BLaER1 (cell line): ENCODE results near the gene RPS24.

Source experiments
- H3K27ac ChIP-seq: shearing (Covaris generic); formaldehyde crosslinking; 2 replicates; pipeline ENCODE4 v1.8.1; 2022
- H3K27me3 ChIP-seq: shearing (Covaris generic); formaldehyde crosslinking; 2 replicates; pipeline ENCODE4 v1.8.1; 2022
- H3K36me3 ChIP-seq: shearing (Covaris generic); formaldehyde crosslinking; 2 replicates; pipeline ENCODE4 v1.8.1; 2022
- H3K4me1 ChIP-seq: shearing (Covaris generic); formaldehyde crosslinking; 2 replicates; pipeline ENCODE4 v1.8.1; 2022
- H3K4me2 ChIP-seq: shearing (Covaris generic); formaldehyde crosslinking; 2 replicates; pipeline ENCODE4 v1.8.1; 2022
- H3K4me3 ChIP-seq: shearing (Covaris generic); formaldehyde crosslinking; 2 replicates; pipeline ENCODE4 v1.8.1; 2022
- H3K9ac ChIP-seq: shearing (Covaris generic); formaldehyde crosslinking; 2 replicates; pipeline ENCODE4 v1.8.1; 2022
- H3K9me3 ChIP-seq: shearing (Covaris generic); formaldehyde crosslinking; 2 replicates; pipeline ENCODE4 v1.8.1; 2022
- H4K20me1 ChIP-seq: shearing (Covaris generic); formaldehyde crosslinking; 2 replicates; pipeline ENCODE4 v1.8.1; 2022
- Cebpa-rat ChIP-seq: shearing (Covaris generic); IDR thresholded peaks from 2 replicates; pipeline ENCODE4 v1.8.1; 2022

Gene RPS24

GRCh38 chr10:78038791-78039547 is 5.3 kb downstream of the RPS24 start:
- H3K9ac ChIP-seq: no peak overlapping the region; the same call in 1 of the 2 replicates
- H3K4me3 ChIP-seq: no peak overlapping the region
- peaks cover 98% of the 10 kb centered on the region for H4K20me1 ChIP-seq
- H3K36me3 ChIP-seq: peaks cover 94% of the 10 kb centered on the region
- TF ChIP-seq Cebpa-rat: no peak
- no peaks in the 10 kb centered on the region for H3K9me3 ChIP-seq
- peaks cover 64% of the 10 kb centered on the region for H3K4me1 ChIP-seq
- H3K27ac ChIP-seq: no peak overlapping the region
- no peaks in the 10 kb centered on the region for H3K27me3 ChIP-seq
- H3K4me2 ChIP-seq: peak overlapping the region; percentile 7

- no peak overlapping the region for H3K4me2 ChIP-seq
- no peak overlapping the region for H3K27ac ChIP-seq
- no peaks in the 10 kb centered on the region for H3K27me3 ChIP-seq
- TF ChIP-seq Cebpa-rat: no peak
- H3K4me3 ChIP-seq: no peak overlapping the region
- H3K9ac ChIP-seq: no peak overlapping the region
- peaks cover 100% of the 10 kb centered on the region for H4K20me1 ChIP-seq
- H3K4me1 ChIP-seq: peaks cover 68% of the 10 kb centered on the region
- no peaks in the 10 kb centered on the region for H3K9me3 ChIP-seq
- peaks cover 99% of the 10 kb centered on the region for H3K36me3 ChIP-seq
These were observed 6.1 kb downstream of the RPS24 start for GRCh38 chr10:78039743-78040142.

- Histone ChIP-seq H3K9ac (no peak overlapping the region), H3K9me3 (no peaks in the 10 kb centered on the region), H3K36me3 (peaks cover 82% of the 10 kb centered on the region), H3K4me2 (0 out of 2 replicates have a peak overlapping the region, but pooled peaks have one; percentile 6), H4K20me1 (peaks cover 100% of the 10 kb centered on the region), H3K4me1 (peaks cover 68% of the 10 kb centered on the region), H3K4me3 (no peak overlapping the region), H3K27ac (no peak overlapping the region), H3K27me3 (no peaks in the 10 kb centered on the region)
- no peak for TF ChIP-seq Cebpa-rat
These were observed 7.8 kb downstream of the RPS24 start for GRCh38 chr10:78041170-78042057.

GRCh38 chr10:78042058-78042751 is 8.5 kb downstream of the RPS24 start:
- Histone ChIP-seq H3K27me3 (no peaks in the 10 kb centered on the region), H3K4me2 (0 out of 2 replicates have a peak overlapping the region, but pooled peaks have one; percentile 6), H3K9ac (no peak overlapping the region), H3K4me1 (peaks cover 68% of the 10 kb centered on the region), H3K27ac (no peak overlapping the region), H3K9me3 (no peaks in the 10 kb centered on the region), H3K4me3 (no peak overlapping the region), H4K20me1 (peaks cover 99% of the 10 kb centered on the region), H3K36me3 (peaks cover 74% of the 10 kb centered on the region)
- TF ChIP-seq Cebpa-rat: no peak

GRCh38 chr10:78042752-78043104 is 9.1 kb downstream of the RPS24 start:
- H4K20me1 ChIP-seq: peaks cover 97% of the 10 kb centered on the region
- H3K9me3 ChIP-seq: no peaks in the 10 kb centered on the region
- no peak overlapping the region for H3K9ac ChIP-seq
- no peaks in the 10 kb centered on the region for H3K27me3 ChIP-seq
- no peak overlapping the region for H3K27ac ChIP-seq
- no peak overlapping the region for H3K4me2 ChIP-seq
- peaks cover 69% of the 10 kb centered on the region for H3K36me3 ChIP-seq
- TF ChIP-seq Cebpa-rat: no peak
- H3K4me1 ChIP-seq: peaks cover 68% of the 10 kb centered on the region
- H3K4me3 ChIP-seq: no peak overlapping the region

- H4K20me1 ChIP-seq: peaks cover 87% of the 10 kb centered on the region
- H3K4me3 ChIP-seq: no peak overlapping the region
- H3K4me2 ChIP-seq: no peak overlapping the region
These were observed 10.5 kb downstream of the RPS24 start for GRCh38 chr10:78044179-78044578.

GRCh38 chr10:78044699-78045098 is 11.0 kb downstream of the RPS24 start:
- peaks cover 53% of the 10 kb centered on the region for H3K36me3 ChIP-seq
- 0 out of 2 replicates have a peak overlapping the region, but pooled peaks have one; percentile 44 for H3K4me2 ChIP-seq
- no peak overlapping the region for H3K4me3 ChIP-seq
- peaks cover 56% of the 10 kb centered on the region for H3K4me1 ChIP-seq
- H3K27ac ChIP-seq: no peak overlapping the region
- no peaks in the 10 kb centered on the region for H3K27me3 ChIP-seq
- H3K9ac ChIP-seq: no peak overlapping the region
- TF ChIP-seq Cebpa-rat: no peak
- H4K20me1 ChIP-seq: peaks cover 82% of the 10 kb centered on the region
- H3K9me3 ChIP-seq: no peaks in the 10 kb centered on the region

More at GRCh38 chr10:78044179-78044578, 10.5 kb downstream of the RPS24 start:
- peaks cover 58% of the 10 kb centered on the region for H3K4me1 ChIP-seq
- H3K27ac ChIP-seq: no peak overlapping the region
- no peak overlapping the region for H3K9ac ChIP-seq
- H3K36me3 ChIP-seq: peaks cover 54% of the 10 kb centered on the region
- H3K9me3 ChIP-seq: no peaks in the 10 kb centered on the region
- TF ChIP-seq Cebpa-rat: no peak
- H3K27me3 ChIP-seq: no peaks in the 10 kb centered on the region

- Histone ChIP-seq H4K20me1 (peaks cover 76% of the 10 kb centered on the region), H3K4me1 (peaks cover 56% of the 10 kb centered on the region), H3K36me3 (peaks cover 48% of the 10 kb centered on the region), H3K27ac (no peak overlapping the region), H3K4me3 (no peak overlapping the region), H3K4me2 (peak overlapping the region; percentile 44; the same call in 1 of the 2 replicates), H3K9ac (no peak overlapping the region), H3K27me3 (no peaks in the 10 kb centered on the region), H3K9me3 (no peaks in the 10 kb centered on the region)
- TF ChIP-seq Cebpa-rat: no peak
These were observed 11.6 kb downstream of the RPS24 start for GRCh38 chr10:78045237-78045636.

GRCh38 chr10:78045856-78046255 is 12.2 kb downstream of the RPS24 start:
- no peaks in the 10 kb centered on the region for H3K9me3 ChIP-seq
- H3K4me3 ChIP-seq: no peak overlapping the region
- peaks cover 70% of the 10 kb centered on the region for H4K20me1 ChIP-seq
- H3K36me3 ChIP-seq: peaks cover 42% of the 10 kb centered on the region
- peaks cover 56% of the 10 kb centered on the region for H3K4me1 ChIP-seq
- H3K9ac ChIP-seq: no peak overlapping the region
- H3K27ac ChIP-seq: no peak overlapping the region
- 0 out of 2 replicates have a peak overlapping the region, but pooled peaks have one; percentile 44 for H3K4me2 ChIP-seq
- no peak for TF ChIP-seq Cebpa-rat
- no peaks in the 10 kb centered on the region for H3K27me3 ChIP-seq
